ENCODE data around the gene RABL3.
"Not testable (repeated sequence)": the region's sequence is repeated elsewhere in the genome, so short reads cannot be mapped to it uniquely, and the experiment has no call there.

The RABL3 gene

DNA sequence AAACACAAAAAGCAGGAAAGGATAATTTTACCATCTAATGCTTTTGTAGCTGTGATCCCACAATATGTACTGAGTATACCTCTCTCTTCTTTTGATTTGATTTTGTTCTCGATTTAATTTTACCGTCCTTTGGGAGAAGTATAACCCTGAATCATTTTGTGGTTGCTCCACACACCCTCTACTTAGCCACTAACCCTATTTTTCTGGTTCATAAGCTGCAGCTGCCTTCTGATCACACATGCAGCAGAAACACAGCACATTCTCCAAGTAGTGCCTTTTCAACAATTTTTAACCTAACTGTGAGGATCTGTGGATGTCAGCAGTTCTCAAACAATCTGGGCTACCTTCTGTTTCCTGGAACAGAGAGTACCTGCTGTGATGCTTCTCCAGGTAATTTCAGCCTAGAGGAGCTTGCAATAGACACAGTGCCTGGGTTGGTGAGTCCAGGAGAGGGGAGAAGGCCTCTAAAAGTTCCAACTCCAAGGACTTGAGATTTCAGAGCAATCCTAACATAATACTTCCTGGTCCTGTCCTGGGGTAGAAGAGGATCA lies 100.5 kb downstream of the RABL3 start:
- no peak for DNase-seq

DNA sequence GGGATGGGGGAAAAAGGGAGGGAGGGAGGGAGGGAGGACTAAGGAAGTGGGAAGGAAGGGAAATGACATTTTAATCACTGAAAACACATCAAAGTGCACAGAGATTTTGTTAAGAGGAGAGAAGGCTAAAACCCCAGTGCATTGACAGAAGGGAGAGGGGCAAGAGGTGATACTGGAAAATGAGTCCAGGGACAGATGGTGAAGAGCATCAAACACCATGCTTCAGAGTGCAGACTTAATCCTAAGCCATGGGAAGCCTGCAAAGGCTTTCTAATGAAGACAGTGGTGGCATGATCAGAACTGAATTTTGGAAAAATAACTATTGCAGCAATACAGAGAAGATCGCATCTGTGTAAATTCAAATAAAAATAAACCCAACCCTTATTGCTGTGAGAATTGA lies 102.1 kb downstream of the RABL3 start:
- no peak for DNase-seq

DNA sequence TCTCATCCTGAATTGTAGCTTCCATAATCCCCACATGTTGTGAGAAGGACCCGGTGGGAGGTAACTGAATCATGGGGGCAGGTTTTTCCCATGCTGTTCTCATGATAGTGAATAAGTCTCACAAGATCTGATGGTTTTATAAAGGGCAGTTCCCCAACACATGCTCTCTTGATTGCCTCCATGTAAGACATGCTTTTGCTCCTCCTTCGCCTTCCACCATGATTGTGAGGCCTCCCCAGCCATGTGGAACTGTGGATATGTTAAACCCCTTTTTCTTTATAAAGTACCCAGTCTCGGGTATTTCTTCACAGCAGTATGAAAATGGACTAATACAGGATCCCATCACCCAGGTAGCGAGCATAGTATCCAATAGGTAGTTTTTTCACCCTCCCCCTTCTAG lies 103.5 kb downstream of the RABL3 start:
- not testable (repeated sequence) for DNase-seq

DNA sequence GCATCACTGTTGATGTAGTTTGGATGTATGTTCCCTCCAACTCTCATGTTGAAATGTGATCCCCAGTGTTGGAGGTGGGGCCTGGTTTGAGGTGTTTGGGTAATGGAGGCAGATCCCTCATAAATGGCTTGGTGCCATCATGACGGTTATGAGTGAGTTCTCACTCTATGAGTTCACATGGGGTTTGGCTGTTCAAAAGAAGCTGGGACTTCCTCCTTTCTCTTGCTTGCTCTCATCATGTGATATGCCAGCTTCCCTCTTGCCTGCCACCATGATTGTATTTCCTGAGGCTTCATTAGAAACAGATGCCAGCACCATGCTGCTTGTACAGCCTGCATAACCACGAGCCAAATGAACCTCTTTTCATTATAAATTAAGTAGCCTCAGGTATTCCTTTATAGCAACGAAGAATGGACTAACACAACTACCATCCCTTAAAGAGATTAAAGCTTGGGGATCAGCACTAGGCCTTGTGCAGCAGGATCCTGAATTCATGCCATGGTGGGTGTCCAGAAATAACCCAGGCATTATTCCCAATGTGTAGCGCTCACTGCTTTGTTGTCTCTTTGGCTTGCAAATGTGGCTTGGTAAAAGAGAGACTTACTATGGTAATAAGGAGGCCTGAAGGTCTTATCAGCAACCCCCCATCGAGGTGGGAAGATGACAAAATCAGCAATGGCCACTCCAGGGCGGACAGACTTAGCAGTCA lies 104.3 kb downstream of the RABL3 start:
- DNase-seq: no peak

DNA sequence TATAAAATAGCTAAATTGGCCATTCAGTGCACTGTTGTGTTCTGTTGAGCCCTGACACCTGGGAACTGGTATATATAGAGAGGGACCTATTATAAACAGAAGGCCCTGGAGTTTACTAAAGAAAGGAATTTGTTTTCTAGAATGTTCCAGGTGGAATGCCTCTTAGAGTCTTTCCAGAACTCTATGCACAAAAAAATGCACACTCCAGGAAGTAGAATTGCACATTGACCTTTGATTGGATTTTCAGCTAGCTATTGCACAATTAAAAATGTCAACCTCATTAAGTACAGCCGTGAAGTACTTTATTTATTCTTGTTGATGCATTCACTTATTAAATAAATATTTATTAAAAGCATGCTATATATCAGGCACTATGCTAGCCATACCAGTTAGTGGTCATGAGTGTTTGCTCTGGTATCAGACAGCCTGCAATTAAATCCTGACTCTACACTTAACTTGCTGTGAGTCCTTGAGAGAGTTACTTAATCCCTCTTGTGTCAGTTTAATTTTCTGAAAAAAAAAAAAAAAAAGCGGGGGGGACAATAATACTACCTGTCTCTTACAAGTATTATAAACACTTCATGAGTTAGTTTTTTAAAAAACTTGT lies 105.4 kb downstream of the RABL3 start:
- no peak for DNase-seq
